CD14-positive monocyte (primary cell): ENCODE results near the gene CD14. TPM values are rescaled to one million over a fixed set of nuclear protein-coding genes. Genes with fewer than 3 reads are reported as not detected.
"Not testable (repeated sequence)": the region's sequence is repeated elsewhere in the genome, so short reads cannot be mapped to it uniquely, and the experiment has no call there.

Experiments
- DNase-seq, 3 donors: peaks; one replicate each; pipeline ENCODE4 v3.0.0-alpha.2; 2011 to 2022
- H2AFZ ChIP-seq: 2 replicates; pipeline ENCODE4 v1.6.0; 2012; ENCODE audit warnings: mild to moderate bottlenecking, low read depth, low read length, inconsistent platforms; ENCODE audit not compliant: insufficient read depth, poor library complexity, severe bottlenecking
- H3K27ac ChIP-seq, 2 donors: 1 replicate in 1 of 2; 2 replicates in 1 of 2; pipeline ENCODE4 v1.5.1; 2012 to 2013; ENCODE audit warnings: low read length in 2 of 2, control low read depth in 1 of 2, inconsistent platforms in 1 of 2, low read depth in 1 of 2, mild to moderate bottlenecking in 1 of 2
- H3K27me3 ChIP-seq, 2 donors: one replicate each; pipeline versions ENCODE4 v1.6.0 to v1.6.1; 2011 to 2013; ENCODE audit warnings: low read length in 2 of 2; ENCODE audit not compliant: control insufficient read depth in 2 of 2, insufficient read depth in 2 of 2
- H3K36me3 ChIP-seq, 2 donors: replicated peaks in 1 of 2; 1 replicate in 1 of 2; 2 replicates in 1 of 2; pipeline versions ENCODE4 v1.5.1 to v1.6.1; 2012 to 2013; ENCODE audit warnings: low read length in 2 of 2, control low read depth in 1 of 2, inconsistent platforms in 1 of 2, mild to moderate bottlenecking in 1 of 2; ENCODE audit not compliant: insufficient read depth in 2 of 2, control insufficient read depth in 1 of 2
- H3K4me1 ChIP-seq, 2 donors: 1 replicate in 1 of 2; 2 replicates in 1 of 2; pipeline versions ENCODE4 v1.5.1 to v1.6.1; 2012 to 2013; ENCODE audit warnings: low read length in 2 of 2, control low read depth in 1 of 2, inconsistent platforms in 1 of 2, mild to moderate bottlenecking in 1 of 2, moderate library complexity in 1 of 2; ENCODE audit not compliant: insufficient read depth in 2 of 2, control insufficient read depth in 1 of 2
- H3K4me2 ChIP-seq: replicated peaks from 2 replicates; pipeline ENCODE3; 2012; ENCODE audit warnings: low read length, moderate library complexity, mild to moderate bottlenecking; ENCODE audit not compliant: poor library complexity, severe bottlenecking; ENCODE audit errors: extremely low read depth
- H3K4me3 ChIP-seq, 3 experiments: fragments of 200-600 bp in 1 of 3; sonication (generic) in 1 of 3; replicated peaks in 1 of 3; 1 replicate in 2 of 3; 2 replicates in 1 of 3; pipeline ENCODE4 v1.5.1; 2011 to 2013; ENCODE audit warnings: low read length in 3 of 3, mild to moderate bottlenecking in 3 of 3, control low read depth in 2 of 3, low read depth in 2 of 3, inconsistent platforms in 1 of 3, moderate library complexity in 1 of 3
- H3K79me2 ChIP-seq: 2 replicates; pipeline ENCODE4 v1.6.0; 2012; ENCODE audit warnings: mild to moderate bottlenecking, control low read depth, inconsistent platforms, low read length, moderate library complexity; ENCODE audit not compliant: insufficient read depth
- H3K9ac ChIP-seq: 2 replicates; pipeline ENCODE4 v1.6.0; 2017; ENCODE audit warnings: low read length, mild to moderate bottlenecking; ENCODE audit not compliant: insufficient read depth, poor library complexity, severe bottlenecking
- H3K9me3 ChIP-seq, 2 donors: replicated peaks in 1 of 2; 1 replicate in 1 of 2; 2 replicates in 1 of 2; pipeline versions ENCODE4 v1.5.1 to v1.6.1; 2012 to 2013; ENCODE audit warnings: low read length in 2 of 2, control low read depth in 1 of 2; ENCODE audit not compliant: control insufficient read depth in 1 of 2, insufficient read depth in 1 of 2
- H4K20me1 ChIP-seq: 2 replicates; pipeline ENCODE4 v1.6.0; 2012; ENCODE audit warnings: mild to moderate bottlenecking, low read length, control low read depth, moderate library complexity; ENCODE audit not compliant: insufficient read depth
- H3K27ac Mint-ChIP-seq, 7 donors: one replicate each; pipeline ENCODE4 v1.8.0; 2020; ENCODE audit warnings: mild to moderate bottlenecking in 7 of 7, mixed read lengths in 7 of 7, moderate library complexity in 6 of 7, inconsistent platforms in 2 of 7
- H3K27me3 Mint-ChIP-seq, 3 donors: one replicate each; pipeline ENCODE4 v1.8.0; 2021 to 2022; ENCODE audit warnings: low read depth in 3 of 3, mild to moderate bottlenecking in 3 of 3, mixed read lengths in 3 of 3, moderate library complexity in 3 of 3, inconsistent platforms in 1 of 3
- H3K36me3 Mint-ChIP-seq, 2 donors: one replicate each; pipeline ENCODE4 v1.8.0; 2020; ENCODE audit warnings: mixed read lengths in 2 of 2, inconsistent platforms in 1 of 2, mild to moderate bottlenecking in 1 of 2
- H3K4me1 Mint-ChIP-seq: one replicate; pipeline ENCODE4 v1.8.0; 2020; ENCODE audit warnings: mild to moderate bottlenecking, mixed read lengths
- H3K4me3 Mint-ChIP-seq, 2 donors: one replicate each; pipeline ENCODE4 v1.8.0; 2020; ENCODE audit warnings: mild to moderate bottlenecking in 2 of 2, mixed read lengths in 2 of 2, moderate library complexity in 1 of 2
- H3K9me3 Mint-ChIP-seq, 7 donors: one replicate each; pipeline ENCODE4 v1.8.0; 2020 to 2022; ENCODE audit warnings: mixed read lengths in 7 of 7, mild to moderate bottlenecking in 6 of 7, moderate library complexity in 6 of 7, inconsistent platforms in 2 of 7
- whole genome bisulfite sequencing: methylation state at CpG from one replicate; pipeline ENCODE4 v1.1.5; 2013; ENCODE audit warnings: missing lambda C conversion rate; ENCODE audit not compliant: insufficient coverage; 5-methylcytosine and 5-hydroxymethylcytosine counted together
- intact Hi-C, 2 donors: fragments of 100-400 bp; cut with micrococcal nuclease; formaldehyde crosslinking; loops; one replicate each; pipeline versions ENCODE4 v1.15.0 to v1.15.1; 2023
- polyA plus RNA-seq, 3 donors: library from polyadenylated mRNA; depleted of rRNA in 1 of 3; unstranded in 2 of 3; stranded (reverse) in 1 of 3; fragments of 300-500 nt in 2 of 3; fragments of >200 nt in 1 of 3; fragmentation: Illumina TruSeq in 2 of 3; gene quantifications; 1 replicate in 2 of 3; 2 replicates in 1 of 3; pipeline ENCODE4 v1.2.3, GENCODE V29; 2012 to 2021
- TF ChIP-seq, protein P1 (sequence below): fragments of 200-600 bp; IDR thresholded peaks from one replicate; pipeline ENCODE4 v1.8.0; 2022; ENCODE audit warnings: antibody characterized with exemption, mild to moderate bottlenecking

The CD14 gene
- polyA plus RNA-seq, 3 donors: 1,687 to 3,095 (median 2,434) TPM

DNA sequence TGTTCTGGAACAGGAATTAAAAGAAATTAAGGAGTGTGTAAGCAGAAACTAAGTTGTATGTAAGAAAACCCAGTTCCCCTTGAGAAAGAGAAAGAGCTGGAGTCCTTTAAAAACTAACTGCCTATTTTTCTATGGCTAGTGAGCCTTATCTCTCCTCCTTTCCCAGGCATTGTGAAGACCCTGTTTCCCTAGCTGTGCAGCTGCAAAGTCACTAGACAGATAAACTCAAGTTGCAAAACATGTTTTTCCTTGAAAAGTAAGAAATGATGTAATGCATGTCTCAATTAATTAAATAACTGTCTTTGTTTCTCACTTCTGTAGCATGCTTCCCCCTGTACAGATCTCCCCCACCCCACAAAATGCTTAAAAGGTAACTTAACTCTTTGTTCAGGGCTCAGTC lies 9.9 kb downstream of the CD14 start:
- H3K9me3 ChIP-seq, H3K27ac ChIP-seq, H3K27me3 Mint-ChIP-seq, intact Hi-C loops, DNase-seq, H3K4me3 Mint-ChIP-seq, H3K9ac ChIP-seq, H3K36me3 ChIP-seq, H3K79me2 ChIP-seq, H3K27me3 ChIP-seq, H3K4me2 ChIP-seq, H4K20me1 ChIP-seq, H2AFZ ChIP-seq: not testable (repeated sequence)
- Histone ChIP-seq H3K4me1 (peaks cover 16 to 25% of the 10 kb centered on the region in 2 donors), H3K4me3 (peak overlapping the region in 1 of 3 experiments; percentile 25)
- Mint-ChIP-seq H3K9me3 (peaks cover 4 to 12% (median 4%) of the 10 kb centered on the region in 7 donors), H3K36me3 (peaks cover 18 to 22% of the 10 kb centered on the region in 2 donors), H3K4me1 (peaks cover 41% of the 10 kb centered on the region), H3K27ac (peak overlapping the region in 4 of 7 donors; percentile 5 to 77 (median 50))

DNA sequence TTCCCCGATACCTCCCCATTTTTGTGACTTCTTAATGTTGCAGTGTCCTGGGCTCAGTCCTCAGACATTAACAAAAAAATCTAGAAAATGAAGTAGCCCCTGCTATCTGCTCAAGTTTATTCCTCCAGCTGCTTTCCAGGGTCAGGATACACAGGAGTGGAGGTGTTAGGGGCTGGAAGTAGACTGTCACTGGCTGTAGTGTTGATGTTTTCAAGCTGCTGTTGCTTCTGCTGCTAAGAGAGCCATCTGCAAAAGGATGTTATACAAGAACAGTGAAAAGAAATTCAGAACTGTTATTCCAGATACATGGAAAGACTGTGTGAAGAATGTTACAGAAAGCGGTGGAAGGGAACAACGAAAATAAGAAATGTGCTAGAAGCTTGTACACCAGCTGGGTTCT lies 10.7 kb downstream of the CD14 start:
- peaks cover 0 to 10% (median 4%) of the 10 kb centered on the region in 7 donors for H3K9me3 Mint-ChIP-seq
- no peaks in the 10 kb centered on the region for H3K9me3 ChIP-seq
- no peak for DNase-seq
- H3K27ac Mint-ChIP-seq: peak overlapping the region in 1 of 7 donors; percentile 61
- no peak overlapping the region for H3K4me2 ChIP-seq
- H3K4me3 ChIP-seq: no peak overlapping the region
- peaks cover 15 to 17% of the 10 kb centered on the region in 2 donors for H3K4me1 ChIP-seq
- intact Hi-C loops: no loop called here
- no peaks in the 10 kb centered on the region for H3K27me3 ChIP-seq
- TF ChIP-seq, protein P1, sequence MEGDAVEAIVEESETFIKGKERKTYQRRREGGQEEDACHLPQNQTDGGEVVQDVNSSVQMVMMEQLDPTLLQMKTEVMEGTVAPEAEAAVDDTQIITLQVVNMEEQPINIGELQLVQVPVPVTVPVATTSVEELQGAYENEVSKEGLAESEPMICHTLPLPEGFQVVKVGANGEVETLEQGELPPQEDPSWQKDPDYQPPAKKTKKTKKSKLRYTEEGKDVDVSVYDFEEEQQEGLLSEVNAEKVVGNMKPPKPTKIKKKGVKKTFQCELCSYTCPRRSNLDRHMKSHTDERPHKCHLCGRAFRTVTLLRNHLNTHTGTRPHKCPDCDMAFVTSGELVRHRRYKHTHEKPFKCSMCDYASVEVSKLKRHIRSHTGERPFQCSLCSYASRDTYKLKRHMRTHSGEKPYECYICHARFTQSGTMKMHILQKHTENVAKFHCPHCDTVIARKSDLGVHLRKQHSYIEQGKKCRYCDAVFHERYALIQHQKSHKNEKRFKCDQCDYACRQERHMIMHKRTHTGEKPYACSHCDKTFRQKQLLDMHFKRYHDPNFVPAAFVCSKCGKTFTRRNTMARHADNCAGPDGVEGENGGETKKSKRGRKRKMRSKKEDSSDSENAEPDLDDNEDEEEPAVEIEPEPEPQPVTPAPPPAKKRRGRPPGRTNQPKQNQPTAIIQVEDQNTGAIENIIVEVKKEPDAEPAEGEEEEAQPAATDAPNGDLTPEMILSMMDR: no peak
- no peak overlapping the region for H3K9ac ChIP-seq
- H3K27me3 Mint-ChIP-seq: peaks cover 2 to 4% (median 2%) of the 10 kb centered on the region in 3 donors
- no peaks in the 10 kb centered on the region for H3K36me3 ChIP-seq
- no peak overlapping the region for H2AFZ ChIP-seq
- peaks cover 34% of the 10 kb centered on the region for H3K4me1 Mint-ChIP-seq
- no peaks in the 10 kb centered on the region for H4K20me1 ChIP-seq
- peaks cover 14% of the 10 kb centered on the region in 2 donors for H3K36me3 Mint-ChIP-seq
- H3K4me3 Mint-ChIP-seq: no peak overlapping the region
- WGBS: 100% methylated on average over 2 of the region's 3 CpGs
- H3K27ac ChIP-seq: no peak overlapping the region
- H3K79me2 ChIP-seq: no peaks in the 10 kb centered on the region
